Activated CD4-positive, alpha-beta T cell treated with anti-CD3 and anti-CD28 coated beads, Interleukin-2, amount 10 ng/mL, durations not matched to agents 7 days and 5 days (primary cell): ENCODE data around the gene PBX1. TPM values are rescaled to one million over a fixed set of nuclear protein-coding genes. Genes with fewer than 3 reads are reported as not detected.

Experiments used
- CTCF ChIA-PET: fragments of 350-600 bp; sonication (Branson Sonifier 250); formaldehyde crosslinking; loops from one replicate; lab custom pipeline; 2021; ENCODE audit warnings: antibody characterized with exemption; lab: Charles Lee
- POLR2A ChIA-PET: fragments of 350-600 bp; sonication (Branson Sonifier 250); formaldehyde crosslinking; loops from one replicate; lab custom pipeline; 2021; ENCODE audit warnings: antibody characterized with exemption; lab: Charles Lee
- DNase-seq: peaks from one replicate; pipeline ENCODE4 v3.0.0-alpha.2; 2020
- H3K27ac Mint-ChIP-seq: one replicate; pipeline ENCODE4 v1.8.0; 2021; ENCODE audit warnings: mild to moderate bottlenecking, moderate library complexity, mixed read lengths
- H3K27me3 Mint-ChIP-seq: one replicate; pipeline ENCODE4 v1.8.0; 2021; ENCODE audit warnings: mixed read lengths
- H3K36me3 Mint-ChIP-seq: one replicate; pipeline ENCODE4 v1.8.0; 2021; ENCODE audit warnings: low read depth, mixed read lengths
- H3K4me1 Mint-ChIP-seq: one replicate; pipeline ENCODE4 v1.8.0; 2021; ENCODE audit warnings: mixed read lengths
- H3K4me3 Mint-ChIP-seq: one replicate; pipeline ENCODE4 v1.8.0; 2021; ENCODE audit warnings: mild to moderate bottlenecking, moderate library complexity, mixed read lengths
- H3K9me3 Mint-ChIP-seq: one replicate; pipeline ENCODE4 v1.8.0; 2021; ENCODE audit warnings: mixed read lengths
- total RNA-seq, 2 experiments: library from RNA; stranded (reverse); gene quantifications; one replicate each; pipeline ENCODE4 v1.2.3, GENCODE V29; 2021

The PBX1 gene
- total RNA-seq, 2 experiments from 2014 or later: 0.12 to 0.15 TPM

GRCh38 chr1:164683235-164683634 is 124.3 kb downstream of the PBX1 start:
- H3K27me3 Mint-ChIP-seq: no peaks in the 10 kb centered on the region
- no peak overlapping the region for H3K4me3 Mint-ChIP-seq
- H3K9me3 Mint-ChIP-seq: no peaks in the 10 kb centered on the region
- no peaks in the 10 kb centered on the region for H3K36me3 Mint-ChIP-seq
- no peak overlapping the region for H3K27ac Mint-ChIP-seq
- ChIA-PET CTCF (no interaction called here), POLR2A (no interaction called here)
- DNase-seq: no peak
- no peaks in the 10 kb centered on the region for H3K4me1 Mint-ChIP-seq

DNA sequence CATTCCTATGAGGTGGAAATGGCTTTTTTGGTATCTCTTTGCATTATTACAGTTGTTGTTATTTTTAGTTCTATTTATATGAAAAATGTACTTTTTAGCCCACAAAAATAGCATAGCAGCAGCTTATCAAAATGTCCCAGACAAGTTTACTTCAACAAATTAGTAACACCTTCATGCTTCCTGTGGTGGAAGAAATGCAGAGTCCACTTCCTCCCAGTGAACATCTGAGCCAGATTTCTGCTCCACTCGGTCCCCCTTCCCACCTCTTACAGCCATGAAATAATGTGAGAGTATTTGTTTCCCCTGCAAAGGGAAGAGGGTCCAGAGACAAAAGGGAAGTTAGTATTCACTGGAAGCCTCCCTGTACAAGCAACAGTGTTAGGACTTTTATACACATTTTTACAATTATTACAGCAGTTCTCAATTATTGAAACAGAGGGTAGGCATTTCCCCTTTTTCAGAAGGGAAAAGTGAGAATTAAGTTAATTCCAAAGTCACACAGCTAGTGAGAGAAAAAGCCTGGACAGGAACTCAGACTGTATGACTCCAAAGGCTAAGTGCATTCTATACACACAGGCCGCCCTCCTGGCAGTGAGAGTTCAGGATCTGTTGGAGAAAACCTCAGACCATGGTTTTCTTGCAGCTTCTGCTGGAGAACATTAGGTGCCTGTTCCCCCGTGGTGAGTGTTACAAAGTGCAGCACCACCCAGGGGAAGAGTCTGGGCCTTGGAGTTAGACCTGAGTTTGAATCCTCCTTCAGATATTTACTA is 126.5 kb downstream of the PBX1 start:
- Mint-ChIP-seq H3K36me3 (no peaks in the 10 kb centered on the region), H3K27ac (no peak overlapping the region), H3K9me3 (no peaks in the 10 kb centered on the region), H3K27me3 (no peaks in the 10 kb centered on the region), H3K4me1 (no peaks in the 10 kb centered on the region), H3K4me3 (no peak overlapping the region)
- POLR2A ChIA-PET: no interaction called here
- DNase-seq: no peak
- CTCF ChIA-PET: no interaction called here

GRCh38 chr1:164687777-164688176 is 128.8 kb downstream of the PBX1 start:
- H3K9me3 Mint-ChIP-seq: no peaks in the 10 kb centered on the region

GRCh38 chr1:164688791-164689190 is 129.8 kb downstream of the PBX1 start:
- Mint-ChIP-seq H3K27ac (no peak overlapping the region), H3K9me3 (no peaks in the 10 kb centered on the region), H3K36me3 (no peaks in the 10 kb centered on the region), H3K4me1 (no peaks in the 10 kb centered on the region), H3K4me3 (no peak overlapping the region), H3K27me3 (no peaks in the 10 kb centered on the region)
- ChIA-PET CTCF (no interaction called here), POLR2A (no interaction called here)
- no peak for DNase-seq

More at GRCh38 chr1:164687777-164688176, 128.8 kb downstream of the PBX1 start:
- Mint-ChIP-seq H3K36me3 (no peaks in the 10 kb centered on the region), H3K4me1 (no peaks in the 10 kb centered on the region), H3K27me3 (no peaks in the 10 kb centered on the region), H3K4me3 (no peak overlapping the region), H3K27ac (no peak overlapping the region)
- DNase-seq: no peak
- ChIA-PET POLR2A (interaction anchor here (0.9 kb wide), 1 partner anchor 9 kb away, joined by 3 read pairs; no protein-coding TSS in a partner anchor), CTCF (no interaction called here)

- DNase-seq: no peak
- H3K27me3 Mint-ChIP-seq: no peaks in the 10 kb centered on the region
- H3K9me3 Mint-ChIP-seq: no peaks in the 10 kb centered on the region
- no peak overlapping the region for H3K4me3 Mint-ChIP-seq
- no peaks in the 10 kb centered on the region for H3K36me3 Mint-ChIP-seq
- ChIA-PET POLR2A (no interaction called here), CTCF (no interaction called here)
- no peak overlapping the region for H3K27ac Mint-ChIP-seq
- no peaks in the 10 kb centered on the region for H3K4me1 Mint-ChIP-seq
Observed at GRCh38 chr1:164689672-164690511, 130.9 kb downstream of the PBX1 start.

- no peaks in the 10 kb centered on the region for H3K9me3 Mint-ChIP-seq
- H3K4me3 Mint-ChIP-seq: no peak overlapping the region
- no peaks in the 10 kb centered on the region for H3K4me1 Mint-ChIP-seq
- ChIA-PET POLR2A (no interaction called here), CTCF (no interaction called here)
- no peak for DNase-seq
- H3K27ac Mint-ChIP-seq: no peak overlapping the region
- H3K27me3 Mint-ChIP-seq: no peaks in the 10 kb centered on the region
- H3K36me3 Mint-ChIP-seq: no peaks in the 10 kb centered on the region
Observed at GRCh38 chr1:164692420-164692819, 133.4 kb downstream of the PBX1 start.

- H3K36me3 Mint-ChIP-seq: no peaks in the 10 kb centered on the region
- ChIA-PET POLR2A (no interaction called here), CTCF (interaction anchor here (0.6 kb wide), 1 partner anchor 73 kb away, joined by 3 read pairs; no protein-coding TSS in a partner anchor)
Observed at GRCh38 chr1:164693564-164694359, 134.8 kb downstream of the PBX1 start.

GRCh38 chr1:164694505-164694904 is 135.5 kb downstream of the PBX1 start:
- no peaks in the 10 kb centered on the region for H3K36me3 Mint-ChIP-seq
- no peaks in the 10 kb centered on the region for H3K27me3 Mint-ChIP-seq
- H3K27ac Mint-ChIP-seq: no peak overlapping the region
- H3K4me3 Mint-ChIP-seq: no peak overlapping the region
- ChIA-PET CTCF (no interaction called here), POLR2A (no interaction called here)
- no peaks in the 10 kb centered on the region for H3K9me3 Mint-ChIP-seq
- no peaks in the 10 kb centered on the region for H3K4me1 Mint-ChIP-seq
- DNase-seq: no peak

More at GRCh38 chr1:164693564-164694359, 134.8 kb downstream of the PBX1 start:
- Mint-ChIP-seq H3K27ac (no peak overlapping the region), H3K27me3 (no peaks in the 10 kb centered on the region), H3K4me3 (no peak overlapping the region), H3K4me1 (no peaks in the 10 kb centered on the region), H3K9me3 (no peaks in the 10 kb centered on the region)
- DNase-seq: no peak

DNA sequence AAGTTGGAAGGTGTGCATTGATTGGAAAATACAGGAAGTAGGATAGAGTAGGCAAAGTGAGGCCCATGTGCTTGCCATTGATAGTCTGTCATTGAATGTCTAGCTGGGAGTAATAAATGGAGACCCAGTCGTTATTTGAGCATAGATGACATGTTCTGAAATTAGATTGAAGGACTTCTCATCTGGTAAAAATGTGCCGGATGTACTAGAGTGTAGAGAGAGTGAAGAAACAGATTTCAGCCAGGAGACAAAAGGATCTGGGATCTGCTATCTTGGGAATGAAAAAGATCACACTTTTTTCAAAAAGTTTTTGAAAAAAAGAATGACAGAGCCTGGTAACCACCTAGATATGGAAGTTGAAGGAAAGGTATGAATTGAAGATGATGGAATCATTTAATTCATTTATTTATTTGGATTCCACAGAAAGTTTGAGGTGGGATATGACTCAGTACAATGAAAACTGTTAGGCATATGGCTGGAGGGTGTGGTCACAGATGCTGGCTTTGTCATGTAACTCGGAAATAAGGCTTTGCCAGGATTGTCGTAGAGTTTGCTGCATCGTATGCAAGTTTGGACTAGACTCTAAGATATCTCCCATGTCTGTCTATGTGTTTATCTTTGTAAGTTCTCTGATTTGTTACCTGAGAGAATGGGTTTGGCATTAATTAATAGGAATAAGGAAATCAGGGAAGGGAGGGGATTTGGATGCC is 137.1 kb downstream of the PBX1 start:
- no peak for DNase-seq
- H3K27me3 Mint-ChIP-seq: no peaks in the 10 kb centered on the region
- H3K27ac Mint-ChIP-seq: no peak overlapping the region
- CTCF ChIA-PET: no interaction called here
- POLR2A ChIA-PET: no interaction called here
- no peaks in the 10 kb centered on the region for H3K36me3 Mint-ChIP-seq
- no peaks in the 10 kb centered on the region for H3K9me3 Mint-ChIP-seq
- H3K4me1 Mint-ChIP-seq: no peaks in the 10 kb centered on the region
- H3K4me3 Mint-ChIP-seq: no peak overlapping the region

GRCh38 chr1:164699815-164700491 is 141.0 kb downstream of the PBX1 start:
- H3K27ac Mint-ChIP-seq: no peak overlapping the region
- DNase-seq: no peak
- ChIA-PET CTCF (no interaction called here), POLR2A (no interaction called here)
- H3K4me3 Mint-ChIP-seq: no peak overlapping the region
- no peaks in the 10 kb centered on the region for H3K36me3 Mint-ChIP-seq
- no peaks in the 10 kb centered on the region for H3K27me3 Mint-ChIP-seq
- H3K9me3 Mint-ChIP-seq: no peaks in the 10 kb centered on the region
- H3K4me1 Mint-ChIP-seq: no peaks in the 10 kb centered on the region

- DNase-seq: no peak
- Mint-ChIP-seq H3K4me3 (no peak overlapping the region), H3K36me3 (no peaks in the 10 kb centered on the region), H3K27me3 (no peaks in the 10 kb centered on the region), H3K9me3 (no peaks in the 10 kb centered on the region), H3K27ac (no peak overlapping the region), H3K4me1 (no peaks in the 10 kb centered on the region)
- CTCF ChIA-PET: no interaction called here
- POLR2A ChIA-PET: interaction anchor here (0.6 kb wide), 1 partner anchor 41 kb away, joined by 3 read pairs; no protein-coding TSS in a partner anchor
Observed at GRCh38 chr1:164700683-164701082, 141.7 kb downstream of the PBX1 start.
